H1 (cell line): ENCODE data around the gene OR4K17. TPM values are rescaled to one million over a fixed set of nuclear protein-coding genes. Genes with fewer than 3 reads are reported as not detected.
"Not testable (repeated sequence)": the region's sequence is repeated elsewhere in the genome, so short reads cannot be mapped to it uniquely, and the experiment has no call there.

Source experiments
- CTCF ChIA-PET: fragments of 300-600 bp; sonication (Branson Sonifier 250); formaldehyde crosslinking; loops from one replicate; lab custom pipeline; 2021; ENCODE audit not compliant: partially characterized antibody; lab: Charles Lee
- POLR2A ChIA-PET: fragments of 300-600 bp; sonication (Branson Sonifier 250); formaldehyde crosslinking; loops from one replicate; lab custom pipeline; 2021; ENCODE audit warnings: inconsistent platforms; ENCODE audit not compliant: partially characterized antibody; lab: Charles Lee
- DNase-seq, 2 experiments: peaks; one replicate each; pipeline versions ENCODE4 v3.0.0 to v3.0.0-alpha.2; 2010 to 2022; ENCODE audit warnings: low spot score in 2 of 2, low read depth in 1 of 2, mixed read lengths in 1 of 2
- FAIRE-seq: peaks from 2 replicates; lab custom pipeline; 2011; peaks lifted over from hg19 to GRCh38; lab: Jason Lieb, UNC
- H2AFZ ChIP-seq: 2 replicates; pipeline ENCODE4 v1.8.1; 2012; ENCODE audit warnings: low read length, inconsistent platforms
- H2AK5ac ChIP-seq: 2 replicates; pipeline ENCODE4 v1.6.1; 2013; ENCODE audit warnings: low read depth, low read length
- H2BK120ac ChIP-seq: replicated peaks from 2 replicates; pipeline ENCODE3; 2013; ENCODE audit warnings: low read depth, low read length, inconsistent platforms
- H2BK12ac ChIP-seq: 2 replicates; pipeline ENCODE4 v1.6.1; 2013; ENCODE audit warnings: low read depth, low read length
- H2BK15ac ChIP-seq: 2 replicates; pipeline ENCODE4 v1.6.1; 2013; ENCODE audit warnings: low read length
- H2BK20ac ChIP-seq: 2 replicates; pipeline ENCODE4 v1.6.1; 2013; ENCODE audit warnings: low read length
- H2BK5ac ChIP-seq: 2 replicates; pipeline ENCODE4 v1.6.1; 2013; ENCODE audit warnings: low read depth, low read length
- H3K14ac ChIP-seq: 2 replicates; pipeline ENCODE4 v1.6.1; 2013; ENCODE audit warnings: inconsistent platforms; ENCODE audit not compliant: insufficient read length
- H3K18ac ChIP-seq: 2 replicates; pipeline ENCODE4 v1.6.1; 2013; ENCODE audit warnings: low read length; ENCODE audit errors: extremely low read depth
- H3K23ac ChIP-seq: 2 replicates; pipeline ENCODE4 v1.6.1; 2013; ENCODE audit warnings: inconsistent platforms; ENCODE audit not compliant: insufficient read length
- H3K23me2 ChIP-seq: 2 replicates; pipeline ENCODE4 v1.6.1; 2013; ENCODE audit warnings: low read depth, low read length
- H3K27ac ChIP-seq: 2 replicates; pipeline ENCODE4 v1.6.1; 2011; ENCODE audit warnings: low read depth, low read length, inconsistent platforms
- H3K27me3 ChIP-seq, 4 experiments: replicated peaks in 1 of 4; 1 replicate in 1 of 4; 2 replicates in 3 of 4; pipeline versions ENCODE4 v1.6.1 to v1.8.1; 2011 to 2013; ENCODE audit warnings: low read length in 3 of 4, mild to moderate bottlenecking in 3 of 4, inconsistent platforms in 2 of 4, mixed read lengths in 2 of 4, moderate library complexity in 1 of 4; ENCODE audit not compliant: control insufficient read depth in 3 of 4, insufficient read depth in 3 of 4; ENCODE audit errors: extremely low read depth in 1 of 4
- H3K36me3 ChIP-seq, 4 experiments: 2 replicates each; pipeline versions ENCODE4 v1.6.1 to v1.8.1; 2011 to 2013; ENCODE audit warnings: mild to moderate bottlenecking in 4 of 4, low read length in 3 of 4, moderate library complexity in 2 of 4, control low read depth in 1 of 4, inconsistent platforms in 1 of 4; ENCODE audit not compliant: insufficient read depth in 4 of 4, control insufficient read depth in 2 of 4
- H3K4ac ChIP-seq: replicated peaks from 2 replicates; pipeline ENCODE3; 2013; ENCODE audit warnings: low read length, low read depth, mixed read lengths, inconsistent platforms; ENCODE audit not compliant: insufficient read length
- H3K4me1 ChIP-seq, 4 experiments: replicated peaks in 1 of 4; 1 replicate in 1 of 4; 2 replicates in 3 of 4; pipeline versions ENCODE4 v1.6.1 to v1.8.1; 2011 to 2013; ENCODE audit warnings: low read length in 3 of 4, inconsistent platforms in 2 of 4, mixed read lengths in 1 of 4; ENCODE audit not compliant: insufficient read depth in 4 of 4, control insufficient read depth in 3 of 4
- H3K4me2 ChIP-seq, 2 experiments: 2 replicates each; pipeline versions ENCODE4 v1.6.1 to v1.8.1; 2011 to 2013; ENCODE audit warnings: low read depth in 2 of 2, low read length in 2 of 2, control low read depth in 1 of 2, inconsistent platforms in 1 of 2, mild to moderate bottlenecking in 1 of 2; ENCODE audit not compliant: insufficient read depth in 1 of 2
- H3K4me3 ChIP-seq, 4 experiments: fragments of 200-600, 300-600 bp in 1 of 4; sonication (generic), shearing (Covaris generic), sonication (Bioruptor Twin) in 1 of 4; 2 replicates each; pipeline versions ENCODE4 v1.5.1 to v1.8.1; 2011 to 2016; ENCODE audit warnings: low read length in 4 of 4, low read depth in 3 of 4, control low read depth in 2 of 4, inconsistent platforms in 2 of 4, mild to moderate bottlenecking in 2 of 4, mixed read lengths in 1 of 4, moderate library complexity in 1 of 4; ENCODE audit not compliant: insufficient read depth in 2 of 4; ENCODE audit errors: extremely low read depth in 1 of 4
- H3K56ac ChIP-seq: replicated peaks from 2 replicates; pipeline ENCODE3; 2013; ENCODE audit warnings: low read depth, mild to moderate bottlenecking, mixed read lengths, low read length, inconsistent platforms; ENCODE audit not compliant: insufficient read length
- H3K79me1 ChIP-seq: 2 replicates; pipeline ENCODE4 v1.6.1; 2013; ENCODE audit warnings: low read depth, low read length, control low read depth
- H3K79me2 ChIP-seq, 2 experiments: 2 replicates each; pipeline versions ENCODE4 v1.6.1 to v1.8.1; 2012 to 2013; ENCODE audit warnings: low read length in 2 of 2, mild to moderate bottlenecking in 2 of 2, inconsistent platforms in 1 of 2; ENCODE audit not compliant: insufficient read depth in 2 of 2, control insufficient read depth in 1 of 2
- H3K9ac ChIP-seq, 4 experiments: replicated peaks in 1 of 4; 1 replicate in 1 of 4; 2 replicates in 3 of 4; pipeline versions ENCODE4 v1.6.1 to v1.8.1; 2011 to 2013; ENCODE audit warnings: low read depth in 3 of 4, low read length in 3 of 4, control low read depth in 2 of 4, mild to moderate bottlenecking in 2 of 4, moderate library complexity in 2 of 4, inconsistent platforms in 1 of 4; ENCODE audit errors: extremely low read depth in 1 of 4
- H3K9me3 ChIP-seq, 2 experiments: 2 replicates each; pipeline versions ENCODE4 v1.6.1 to v1.8.1; 2012 to 2013; ENCODE audit warnings: mild to moderate bottlenecking in 2 of 2, moderate library complexity in 2 of 2, control low read depth in 1 of 2, inconsistent platforms in 1 of 2, low read depth in 1 of 2, low read length in 1 of 2, mixed read lengths in 1 of 2; ENCODE audit not compliant: insufficient read depth in 2 of 2
- H4K20me1 ChIP-seq, 2 experiments: replicated peaks in 1 of 2; 2 replicates each; pipeline versions ENCODE3 to v1.8.1; 2011 to 2013; ENCODE audit warnings: inconsistent platforms in 2 of 2, low read length in 2 of 2, mild to moderate bottlenecking in 1 of 2; ENCODE audit not compliant: insufficient read depth in 2 of 2, control insufficient read depth in 1 of 2
- H4K5ac ChIP-seq: 2 replicates; pipeline ENCODE4 v1.6.1; 2013; ENCODE audit warnings: low read length, low read depth, mixed read lengths, inconsistent platforms; ENCODE audit not compliant: insufficient read length
- H4K8ac ChIP-seq: 2 replicates; pipeline ENCODE4 v1.8.0; 2013; ENCODE audit warnings: mild to moderate bottlenecking, moderate library complexity, low read length, inconsistent platforms; ENCODE audit not compliant: insufficient read depth; ENCODE audit errors: extremely low read depth
- H4K91ac ChIP-seq: replicated peaks from 2 replicates; pipeline ENCODE3; 2013; ENCODE audit warnings: low read length, mixed read lengths, inconsistent platforms; ENCODE audit not compliant: insufficient read length
- HDAC2 ChIP-seq, 2 experiments: fragments of 300-600 bp in 1 of 2; sonication (generic) in 1 of 2; IDR thresholded peaks; 2 replicates each; pipeline ENCODE4 v1.6.1; 2011 to 2012; ENCODE audit warnings: low read depth in 2 of 2, low read length in 2 of 2, mild to moderate bottlenecking in 2 of 2, moderate library complexity in 2 of 2, borderline replicate concordance in 1 of 2, inconsistent platforms in 1 of 2
- HDAC6 ChIP-seq: IDR thresholded peaks from one replicate; pipeline ENCODE4 v1.7.1; 2012; ENCODE audit warnings: low read depth, mild to moderate bottlenecking, inconsistent platforms, low read length, moderate library complexity
- POU5F1 ChIP-seq: IDR thresholded peaks from 2 replicates; pipeline ENCODE4 v1.6.1; 2011; ENCODE audit warnings: low read depth, mild to moderate bottlenecking, low read length, moderate library complexity
- polyA plus RNA-seq, 7 experiments: library from polyadenylated mRNA; depleted of rRNA in 3 of 7; stranded (reverse) in 5 of 7; unstranded in 2 of 7; fragments of >200 nt in 5 of 7; fragments of 200-250 nt in 2 of 7; gene quantifications; 1 replicate in 5 of 7; 2 replicates in 1 of 7; 4 replicates in 1 of 7; pipeline versions ENCODE4 v1.2.1 to v1.2.3, GENCODE V29; 2011 to 2013; ENCODE audit warnings: missing spikeins in 2 of 7, mixed read lengths in 2 of 7
- total RNA-seq: library from RNA; stranded (reverse); fragmentation: NEBNext Ultra II Directional; extraction: Animal tissue kit (Norgen Biotek cat#: 25700); gene quantifications from 2 replicates; pipeline ENCODE4 v1.2.1, GENCODE V29; 2021

The OR4K17 gene
- total and polyA plus RNA-seq, 2 of the 8 experiments (the other 6 are each of a cell fraction or from before 2014, with no cell fraction given), result not detected

DNA sequence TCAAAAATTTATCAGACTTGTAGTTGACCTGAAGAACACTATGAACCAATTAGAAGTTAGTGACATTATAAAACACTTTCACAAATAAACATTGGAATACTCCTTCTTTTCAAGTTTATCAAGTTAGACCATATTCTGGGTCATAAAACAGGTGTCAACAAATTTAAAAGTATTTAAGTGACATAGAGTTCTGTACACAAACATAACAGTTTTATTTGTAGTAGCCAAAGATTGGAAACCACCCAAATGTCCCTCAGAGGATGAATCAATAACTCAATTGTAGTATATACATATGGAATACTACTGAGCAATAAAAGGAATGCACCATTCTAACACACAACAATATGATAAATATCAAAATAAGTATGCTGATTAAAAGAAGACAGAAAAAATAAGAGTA is 56.6 kb downstream of the OR4K17 start:
- H3K4ac ChIP-seq, result no peak overlapping the region
- no peak overlapping the region for H3K23ac ChIP-seq
- H3K9me3 ChIP-seq, result peaks cover 41 to 46% of the 10 kb centered on the region in 2 experiments
- CTCF ChIA-PET, result no interaction called here
- no peak overlapping the region for H3K14ac ChIP-seq
- no peak overlapping the region for H3K18ac ChIP-seq
- H2BK15ac ChIP-seq, result no peak overlapping the region
- H3K4me3 ChIP-seq, result no peak overlapping the region
- H4K20me1 ChIP-seq, result no peaks in the 10 kb centered on the region
- H3K56ac ChIP-seq, result no peak overlapping the region
- no peak for TF ChIP-seq POU5F1
- TF ChIP-seq HDAC6, result no peak
- TF ChIP-seq HDAC2 (IDR thresholded peaks at IDR 0.05; ENCODE audit: borderline replicate concordance in 1 of 2, low read depth in 2 of 2, low read length in 2 of 2), result no peak
- no peaks in the 10 kb centered on the region for H3K36me3 ChIP-seq
- no peaks in the 10 kb centered on the region for H3K23me2 ChIP-seq
- no peak for DNase-seq
- POLR2A ChIA-PET, result no interaction called here
- no peak overlapping the region for H2BK12ac ChIP-seq
- H4K91ac ChIP-seq, result no peak overlapping the region
- no peak overlapping the region for H2BK5ac ChIP-seq
- FAIRE-seq, result no peak
- H3K4me2 ChIP-seq, result no peak overlapping the region
- H3K4me1 ChIP-seq, result no peaks in the 10 kb centered on the region
- H4K8ac ChIP-seq, result no peak overlapping the region
- no peaks in the 10 kb centered on the region for H3K79me2 ChIP-seq
- H2AFZ ChIP-seq, result no peak overlapping the region
- H3K79me1 ChIP-seq, result no peaks in the 10 kb centered on the region
- no peak overlapping the region for H4K5ac ChIP-seq
- H3K27me3 ChIP-seq, result no peaks in the 10 kb centered on the region
- no peak overlapping the region for H3K9ac ChIP-seq
- H3K27ac ChIP-seq, result no peak overlapping the region
- H2AK5ac ChIP-seq, result no peak overlapping the region
- H2BK20ac ChIP-seq, result no peak overlapping the region
- no peak overlapping the region for H2BK120ac ChIP-seq

DNA sequence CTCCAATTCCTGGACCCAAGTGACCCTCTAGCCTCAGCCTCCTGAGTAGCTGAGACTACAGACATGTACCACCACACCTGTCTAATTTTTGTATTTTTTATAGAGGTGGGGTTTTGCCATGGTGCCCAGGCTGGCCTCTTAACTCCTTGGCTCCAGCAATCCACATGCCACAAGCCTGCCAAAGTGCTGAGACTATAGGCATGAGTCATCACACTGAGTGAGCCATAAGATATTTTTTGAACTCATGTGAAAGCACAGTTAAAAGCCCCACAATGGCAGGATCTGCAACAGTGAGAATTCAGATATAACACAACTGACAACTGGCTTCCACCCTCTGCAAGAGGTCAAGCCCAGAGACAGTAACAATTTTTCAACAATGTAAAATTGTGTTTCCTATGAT is 59.3 kb downstream of the OR4K17 start:
- H3K14ac ChIP-seq, H2BK12ac ChIP-seq, H3K23ac ChIP-seq, POLR2A ChIA-PET, H4K91ac ChIP-seq, DNase-seq, H3K4me2 ChIP-seq, H3K4ac ChIP-seq, H2BK120ac ChIP-seq, H3K23me2 ChIP-seq, H3K79me1 ChIP-seq, FAIRE-seq, H4K5ac ChIP-seq, H2AFZ ChIP-seq, H3K4me3 ChIP-seq, H2BK20ac ChIP-seq, H3K56ac ChIP-seq, H3K18ac ChIP-seq, H2AK5ac ChIP-seq, H3K27ac ChIP-seq, H3K27me3 ChIP-seq, H4K8ac ChIP-seq, H3K4me1 ChIP-seq, H3K79me2 ChIP-seq, CTCF ChIA-PET, H4K20me1 ChIP-seq, H2BK15ac ChIP-seq, H3K36me3 ChIP-seq, H2BK5ac ChIP-seq, H3K9ac ChIP-seq: not testable (repeated sequence)
- peaks cover 28 to 46% of the 10 kb centered on the region in 2 experiments for H3K9me3 ChIP-seq
